ENCODE results near the gene TTLL6. TPM values are rescaled to one million over a fixed set of nuclear protein-coding genes. Genes with fewer than 3 reads are reported as not detected.
A peak's percentile ranks its signal among the peaks of the same experiment; 100 is the strongest.

Gene TTLL6
- total and polyA plus RNA-seq, 2 donors (not counting 3 experiments of a cell fraction or from before 2014, with no cell fraction given), result not detected

DNA sequence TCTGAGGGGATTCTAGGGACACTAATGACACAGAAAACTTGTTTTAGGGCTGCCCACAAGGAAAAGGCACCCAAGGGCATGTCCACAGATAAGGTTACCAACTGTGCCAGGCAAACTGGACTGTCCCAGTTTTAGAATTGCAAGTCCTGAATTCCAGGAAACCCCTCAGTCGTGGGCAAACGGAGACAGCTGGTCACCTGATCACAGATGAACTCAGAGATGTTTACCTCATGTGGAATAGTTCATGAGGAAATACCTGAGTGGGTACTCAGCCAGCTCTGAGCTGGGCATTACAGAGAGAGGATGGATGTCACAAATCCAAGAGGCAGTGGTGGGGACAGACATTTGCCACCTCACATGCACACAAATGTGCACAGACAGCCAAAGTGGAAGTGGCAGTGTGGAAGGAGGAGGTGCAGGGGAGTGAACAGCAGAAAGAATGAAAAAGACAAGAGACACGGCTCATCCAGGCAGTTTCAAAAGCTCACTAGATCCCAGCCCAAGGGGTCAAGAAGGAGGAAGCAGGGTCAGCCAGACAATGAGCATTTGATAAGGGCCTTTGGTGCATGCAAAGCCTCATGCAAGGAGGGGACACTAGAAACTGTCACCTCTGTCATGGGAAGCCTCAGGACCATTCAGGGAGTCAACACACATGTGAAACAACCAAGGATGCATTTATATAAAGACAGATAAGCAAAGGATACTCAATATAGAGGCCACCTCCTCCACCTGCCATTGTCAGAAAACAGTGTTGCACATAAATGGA lies 24.8 kb downstream of the TTLL6 start:
- FAIRE-seq (no peak), DNase-seq (ENCODE audit: low read depth, low spot score) (no peak)
- H3K9me3 ChIP-seq (replicated peaks; ENCODE audit: control insufficient read depth, insufficient read depth, low read length), result no peaks in the 10 kb centered on the region
- no TSS peak for BruUV-seq (replicated peaks)
- H3K27ac ChIP-seq (ENCODE audit: insufficient read depth, low read depth, low read length), result no peak overlapping the region
- CTCF ChIA-PET, result interaction anchor here (1.1 to 10.7 kb wide), 22 partner anchors 8 to 156 kb away, joined by 3 to 312 read pairs (median 7); partner anchors contain the start of genes HOXB13 and PRAC2
- intact Hi-C loops (cut with micrococcal nuclease), result no loop called here
- POLR2A ChIA-PET, result no interaction called here
- H3K36me3 ChIP-seq (ENCODE audit: control insufficient read depth in 2 of 2, extremely low read depth in 1 of 2, insufficient read depth in 2 of 2, low read length in 2 of 2), result no peaks in the 10 kb centered on the region
- dilution Hi-C loops (cut with MboI; ENCODE audit: extremely low pct_ligation_motif_present, low sequenced_read_pairs), result no loop called here
- no peaks in the 10 kb centered on the region for H4K20me1 ChIP-seq (replicated peaks; ENCODE audit: control insufficient read depth, extremely low read depth, insufficient read depth, low read length)
- no peak overlapping the region for H3K9ac ChIP-seq (replicated peaks; ENCODE audit: extremely low read depth, insufficient read depth, low read length)
- H3K79me2 ChIP-seq (ENCODE audit: control insufficient read depth, insufficient read depth, low read length), result no peaks in the 10 kb centered on the region
- peaks cover 9% of the 10 kb centered on the region in 2 experiments for H3K27me3 ChIP-seq (ENCODE audit: control insufficient read depth in 2 of 2, insufficient read depth in 2 of 2, low read length in 2 of 2)
- H3K4me3 ChIP-seq (replicated peaks in 1 of 3; ENCODE audit: insufficient read depth in 1 of 3, low read depth in 1 of 3, low read length in 3 of 3), result no peak overlapping the region
- no peak overlapping the region for H2AFZ ChIP-seq (ENCODE audit: low read depth, low read length)
- H3K9me1 ChIP-seq (replicated peaks; ENCODE audit: control insufficient read depth, extremely low read depth, insufficient read depth, low read length), result no peaks in the 10 kb centered on the region
- TF ChIP-seq JUN (IDR thresholded peaks at IDR 0.05; ENCODE audit: borderline replicate concordance, insufficient read depth, insufficient read length, low read depth) (no peak), FOS (IDR thresholded peaks at IDR 0.05; ENCODE audit: borderline replicate concordance, insufficient read depth, low read length) (no peak)
- H3K4me2 ChIP-seq (ENCODE audit: insufficient read depth, low read length), result no peak overlapping the region
- no peaks in the 10 kb centered on the region for H3K4me1 ChIP-seq (ENCODE audit: control insufficient read depth, extremely low read depth, insufficient read depth, low read length)

DNA sequence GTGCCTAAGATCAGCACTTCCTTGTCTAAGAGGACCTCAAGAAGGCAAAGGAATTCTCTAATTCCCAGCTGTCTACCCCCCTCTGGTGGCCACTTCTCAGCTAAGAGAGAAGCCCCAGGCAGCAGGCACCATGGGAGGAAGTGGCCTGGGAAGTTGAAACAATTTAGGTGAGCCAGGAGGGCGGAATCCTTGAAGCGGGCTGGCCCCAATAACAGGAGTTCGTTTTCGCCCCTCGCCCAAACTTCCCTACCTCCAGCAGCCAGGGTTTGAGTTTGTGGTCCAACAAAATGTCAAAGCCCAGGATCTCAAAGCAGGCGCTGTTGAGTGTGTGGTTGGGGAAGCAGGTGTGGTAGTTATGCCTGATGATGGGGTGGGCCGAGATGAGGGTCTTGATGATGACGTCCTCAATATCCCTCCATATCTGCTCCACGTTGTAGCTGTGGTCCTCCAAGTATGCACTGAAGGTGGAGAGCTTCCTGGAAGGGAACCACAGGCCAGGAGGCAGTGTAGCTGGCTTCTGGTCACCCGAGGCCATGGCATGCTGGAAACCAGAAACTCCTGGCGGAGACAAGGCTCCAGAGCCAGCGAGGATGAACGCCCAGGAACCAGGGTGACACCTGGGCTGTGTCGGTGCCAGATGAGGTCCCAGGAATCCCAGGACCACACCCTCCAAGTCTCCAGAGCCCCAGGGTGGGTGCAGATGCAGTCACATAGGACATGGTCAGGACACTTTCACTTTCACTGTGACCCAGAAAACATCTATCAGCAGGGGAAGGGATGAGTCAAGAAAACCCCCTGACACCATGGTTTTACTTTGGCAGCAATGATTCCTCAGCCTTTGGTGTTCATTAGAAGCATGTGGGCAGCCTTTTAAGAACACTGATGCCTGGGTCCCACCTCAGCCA lies 25.6 kb downstream of the TTLL6 start:
- CTCF ChIA-PET, result interaction anchor here (0.7 to 10.7 kb wide), 39 partner anchors 9 to 637 kb away, joined by 3 to 312 read pairs (median 5); partner anchors contain the start of genes ATP5MC1, HOXB13 and PRAC2
- no peaks in the 10 kb centered on the region for H3K36me3 ChIP-seq (ENCODE audit: control insufficient read depth in 2 of 2, extremely low read depth in 1 of 2, insufficient read depth in 2 of 2, low read length in 2 of 2)
- POLR2A ChIA-PET, result no interaction called here
- H3K4me3 ChIP-seq (replicated peaks in 1 of 3; ENCODE audit: insufficient read depth in 1 of 3, low read depth in 1 of 3, low read length in 3 of 3), result no peak overlapping the region
- DNase-seq (ENCODE audit: low read depth, low spot score) (peak; percentile 79), FAIRE-seq (peak; percentile 89)
- no peaks in the 10 kb centered on the region for H3K9me3 ChIP-seq (replicated peaks; ENCODE audit: control insufficient read depth, insufficient read depth, low read length)
- H3K9ac ChIP-seq (replicated peaks; ENCODE audit: extremely low read depth, insufficient read depth, low read length), result no peak overlapping the region
- H3K27ac ChIP-seq (ENCODE audit: insufficient read depth, low read depth, low read length), result no peak overlapping the region
- H3K4me1 ChIP-seq (ENCODE audit: control insufficient read depth, extremely low read depth, insufficient read depth, low read length), result no peaks in the 10 kb centered on the region
- H2AFZ ChIP-seq (ENCODE audit: low read depth, low read length), result no peak overlapping the region
- peaks cover 9 to 15% of the 10 kb centered on the region in 2 experiments for H3K27me3 ChIP-seq (ENCODE audit: control insufficient read depth in 2 of 2, insufficient read depth in 2 of 2, low read length in 2 of 2)
- dilution Hi-C loops (cut with MboI; ENCODE audit: extremely low pct_ligation_motif_present, low sequenced_read_pairs), result no loop called here
- H4K20me1 ChIP-seq (replicated peaks; ENCODE audit: control insufficient read depth, extremely low read depth, insufficient read depth, low read length), result no peaks in the 10 kb centered on the region
- H3K79me2 ChIP-seq (ENCODE audit: control insufficient read depth, insufficient read depth, low read length), result no peaks in the 10 kb centered on the region
- H3K4me2 ChIP-seq (ENCODE audit: insufficient read depth, low read length), result no peak overlapping the region
- BruUV-seq (replicated peaks), result no TSS peak
- no peaks in the 10 kb centered on the region for H3K9me1 ChIP-seq (replicated peaks; ENCODE audit: control insufficient read depth, extremely low read depth, insufficient read depth, low read length)
- intact Hi-C loops (cut with micrococcal nuclease), result loop anchor here (1.0 kb wide), 3 partner anchors 67 to 120 kb away; no protein-coding TSS in a partner anchor
- TF ChIP-seq, protein P1, sequence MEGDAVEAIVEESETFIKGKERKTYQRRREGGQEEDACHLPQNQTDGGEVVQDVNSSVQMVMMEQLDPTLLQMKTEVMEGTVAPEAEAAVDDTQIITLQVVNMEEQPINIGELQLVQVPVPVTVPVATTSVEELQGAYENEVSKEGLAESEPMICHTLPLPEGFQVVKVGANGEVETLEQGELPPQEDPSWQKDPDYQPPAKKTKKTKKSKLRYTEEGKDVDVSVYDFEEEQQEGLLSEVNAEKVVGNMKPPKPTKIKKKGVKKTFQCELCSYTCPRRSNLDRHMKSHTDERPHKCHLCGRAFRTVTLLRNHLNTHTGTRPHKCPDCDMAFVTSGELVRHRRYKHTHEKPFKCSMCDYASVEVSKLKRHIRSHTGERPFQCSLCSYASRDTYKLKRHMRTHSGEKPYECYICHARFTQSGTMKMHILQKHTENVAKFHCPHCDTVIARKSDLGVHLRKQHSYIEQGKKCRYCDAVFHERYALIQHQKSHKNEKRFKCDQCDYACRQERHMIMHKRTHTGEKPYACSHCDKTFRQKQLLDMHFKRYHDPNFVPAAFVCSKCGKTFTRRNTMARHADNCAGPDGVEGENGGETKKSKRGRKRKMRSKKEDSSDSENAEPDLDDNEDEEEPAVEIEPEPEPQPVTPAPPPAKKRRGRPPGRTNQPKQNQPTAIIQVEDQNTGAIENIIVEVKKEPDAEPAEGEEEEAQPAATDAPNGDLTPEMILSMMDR (IDR thresholded peaks at IDR 0.05; ENCODE audit: extremely low read depth in 1 of 2, insufficient read depth in 1 of 2, low read depth in 1 of 2, low read length in 2 of 2), result peak; percentile 78 to 84
- TF ChIP-seq POLR2A (IDR thresholded peaks at IDR 0.05; ENCODE audit: low read depth, low read length), result no peak
- no peak for TF ChIP-seq JUN (IDR thresholded peaks at IDR 0.05; ENCODE audit: borderline replicate concordance, insufficient read depth, insufficient read length, low read depth)
- TF ChIP-seq, protein P2, sequence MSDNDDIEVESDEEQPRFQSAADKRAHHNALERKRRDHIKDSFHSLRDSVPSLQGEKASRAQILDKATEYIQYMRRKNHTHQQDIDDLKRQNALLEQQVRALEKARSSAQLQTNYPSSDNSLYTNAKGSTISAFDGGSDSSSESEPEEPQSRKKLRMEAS (IDR thresholded peaks at IDR 0.05; ENCODE audit: insufficient read depth, insufficient read length), result no peak
- peak; percentile 12 for TF ChIP-seq EZH2 (IDR thresholded peaks at IDR 0.05; ENCODE audit: borderline replicate concordance, low read depth, low read length, severe bottlenecking)
- TF ChIP-seq GATA2 (IDR thresholded peaks at IDR 0.05; ENCODE audit: insufficient read depth, insufficient read length, low read depth, low read length), result no peak
